GM19043 (cell line): ENCODE measurements around the gene APOF.
"Not testable (repeated sequence)": the region's sequence is repeated elsewhere in the genome, so short reads cannot be mapped to it uniquely, and the experiment has no call there.

Experiments used
- ATAC-seq: cut with Tn5 transposase; IDR thresholded peaks from one replicate; pipeline ENCODE4 v1.9.1; 2021; ENCODE audit warnings: low read depth; ENCODE audit not compliant: unreplicated experiment

Gene APOF

GRCh38 chr12:56333679-56334489, 28.8 kb downstream of the APOF start, which contains the start of gene PAN2:
PAN2 (minus strand) TSS chr12:56334000; CDS start chr12:56333094, 906 bp downstream.
- ATAC-seq: peak; percentile 96

- ATAC-seq: no peak
Observed at GRCh38 chr12:56333197-56333678, 29.4 kb downstream of the APOF start.

GRCh38 chr12:56332512-56333196, 30.0 kb downstream of the APOF start:
- ATAC-seq: no peak

- no peak for ATAC-seq
Observed at GRCh38 chr12:56330936-56331490, 31.6 kb downstream of the APOF start.

GRCh38 chr12:56326533-56326932, 36.1 kb downstream of the APOF start:
- no peak for ATAC-seq

- no peak for ATAC-seq
Observed at GRCh38 chr12:56326126-56326525, 36.5 kb downstream of the APOF start.

- ATAC-seq: no peak
Observed at GRCh38 chr12:56324206-56324605, 38.5 kb downstream of the APOF start.

GRCh38 chr12:56321610-56322009, 41.0 kb downstream of the APOF start:
- not testable (repeated sequence) for ATAC-seq

- ATAC-seq: no peak
Observed at GRCh38 chr12:56321027-56321426, 41.6 kb downstream of the APOF start.

GRCh38 chr12:56317675-56318074, 45.0 kb downstream of the APOF start:
- no peak for ATAC-seq

GRCh38 chr12:56315622-56316473, 46.8 kb downstream of the APOF start, which contains the start of gene CNPY2:
CNPY2 (minus strand) TSS chr12:56315988; CDS start chr12:56315217, 771 bp downstream.
- peak; percentile 90 for ATAC-seq

GRCh38 chr12:56315249-56315621, 47.4 kb downstream of the APOF start:
- ATAC-seq: no peak

GRCh38 chr12:56311003-56311402, 51.7 kb downstream of the APOF start:
- ATAC-seq: no peak
